ENCODE results near the gene ASXL2.
"Not testable (repeated sequence)": the region's sequence is repeated elsewhere in the genome, so short reads cannot be mapped to it uniquely, and the experiment has no call there.

Gene ASXL2

GRCh38 chr2:25878361-25879132, at the start of gene ASXL2:
Gene ASXL2 (minus strand): TSS chr2:25878487. CDS start chr2:25878222, 265 bp downstream.
- DNase-seq (ENCODE audit: low spot score) = peak; percentile 99

- no peak for DNase-seq (ENCODE audit: low spot score)
These were observed 48.9 kb upstream of the ASXL2 start for GRCh38 chr2:25926984-25927756.

- no peak for DNase-seq (ENCODE audit: low spot score)
These were observed 44.2 kb upstream of the ASXL2 start for GRCh38 chr2:25922501-25922900.

DNA sequence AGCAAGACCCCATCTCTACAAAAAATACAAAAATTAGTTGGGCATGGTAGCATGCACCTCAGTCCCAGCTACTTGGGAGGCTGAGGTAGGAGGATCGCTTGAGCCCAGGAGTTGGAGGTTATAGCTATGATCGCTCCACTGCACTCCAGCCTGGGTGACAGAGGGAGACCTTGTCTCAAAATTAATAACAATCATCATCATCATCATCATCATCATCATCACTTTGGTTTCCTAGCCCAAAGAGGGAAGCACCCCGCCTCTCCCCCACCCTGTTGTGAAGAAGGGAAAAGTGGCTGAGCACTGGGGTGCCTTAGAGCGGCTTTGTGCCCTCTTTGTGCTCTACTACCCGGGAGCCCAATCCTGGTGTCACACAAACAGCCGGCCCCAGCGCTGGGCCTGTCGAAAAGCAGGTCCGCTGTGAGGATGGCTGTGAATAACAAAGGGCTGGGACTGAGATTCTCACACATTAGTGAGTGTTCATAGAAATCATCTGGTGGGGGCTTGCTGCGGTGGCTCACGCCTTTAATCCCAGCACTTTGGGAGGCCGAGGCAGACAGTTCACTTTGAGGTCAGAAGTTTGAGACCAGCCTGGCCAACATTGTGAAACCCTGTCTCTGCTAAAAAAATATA, 42.6 kb upstream of the ASXL2 start:
- DNase-seq (ENCODE audit: low spot score) = no peak

GRCh38 chr2:25920336-25920735, 42.0 kb upstream of the ASXL2 start:
- DNase-seq (ENCODE audit: low spot score) = no peak

- no peak for DNase-seq (ENCODE audit: low spot score)
These were observed 39.5 kb upstream of the ASXL2 start for GRCh38 chr2:25917832-25918231.

GRCh38 chr2:25917411-25917810, 39.1 kb upstream of the ASXL2 start:
- not testable (repeated sequence) for DNase-seq (ENCODE audit: low spot score)

- not testable (repeated sequence) for DNase-seq (ENCODE audit: low spot score)
These were observed 37.9 kb upstream of the ASXL2 start for GRCh38 chr2:25915944-25916772.

GRCh38 chr2:25915411-25915810, 37.1 kb upstream of the ASXL2 start:
- DNase-seq (ENCODE audit: low spot score) = not testable (repeated sequence)

GRCh38 chr2:25913696-25913973, 35.3 kb upstream of the ASXL2 start:
- DNase-seq (ENCODE audit: low spot score) = not testable (repeated sequence)

DNA sequence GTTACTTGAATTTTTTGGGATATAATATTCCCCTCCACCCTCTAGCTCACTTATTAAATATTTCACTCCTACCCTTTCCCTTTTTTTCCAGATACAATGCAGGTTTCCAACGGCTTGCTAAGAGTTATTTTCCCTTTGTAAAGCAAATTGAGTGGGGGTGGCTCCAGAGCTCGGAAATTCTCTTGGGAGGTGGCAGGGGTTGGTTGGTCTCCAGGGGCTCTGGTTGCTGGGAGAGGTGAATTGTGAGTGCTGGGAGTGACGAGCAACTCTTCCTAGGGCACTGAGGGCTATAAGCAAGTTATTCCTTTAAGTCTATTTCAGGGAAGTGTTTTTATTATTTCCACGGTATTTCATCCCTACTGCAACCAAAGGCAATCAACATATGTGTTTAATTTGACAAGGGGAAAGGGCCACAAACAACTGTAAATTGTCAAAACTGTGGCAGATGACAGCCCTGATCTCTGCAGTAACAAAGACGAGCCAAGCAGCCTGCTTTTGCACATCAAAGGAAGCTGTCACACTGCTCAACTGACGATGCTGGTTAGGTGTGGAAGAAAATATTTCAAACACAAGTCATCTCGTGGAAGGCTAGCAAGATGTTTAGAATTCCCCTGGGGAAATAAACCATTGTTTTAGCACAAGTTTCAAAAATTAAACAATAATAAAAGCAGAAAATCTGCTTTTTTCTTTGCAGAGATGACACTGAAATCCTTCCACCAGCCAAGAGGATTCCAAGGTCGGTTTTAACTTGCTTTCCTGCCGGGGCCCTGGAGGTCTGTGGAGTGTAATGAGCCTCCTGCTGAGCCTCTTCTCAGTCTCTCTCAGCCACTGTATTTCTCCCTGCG, 34.8 kb upstream of the ASXL2 start:
- DNase-seq (ENCODE audit: low spot score) = peak; percentile 46

DNA sequence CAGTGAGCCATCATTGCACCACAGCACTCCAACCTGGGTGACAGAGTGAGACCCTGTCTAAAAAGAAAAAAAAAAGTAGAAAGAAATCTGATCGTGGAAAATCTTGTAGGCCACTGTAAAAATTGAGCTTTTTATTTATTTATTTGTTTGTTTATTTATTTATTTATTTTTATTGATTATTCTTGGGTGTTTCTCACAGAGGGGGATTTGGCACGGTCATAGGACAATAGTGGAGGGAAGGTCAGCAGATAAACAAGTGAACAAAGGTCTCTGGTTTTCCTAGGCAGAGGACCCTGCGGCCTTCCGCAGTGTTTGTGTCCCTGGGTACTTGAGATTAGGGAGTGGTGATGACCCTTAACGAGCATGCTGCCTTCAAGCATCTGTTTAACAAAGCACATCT, 31.3 kb upstream of the ASXL2 start:
- not testable (repeated sequence) for DNase-seq (ENCODE audit: low spot score)

- DNase-seq (ENCODE audit: low spot score) = no peak
These were observed 26.8 kb upstream of the ASXL2 start for GRCh38 chr2:25905126-25905525.

DNA sequence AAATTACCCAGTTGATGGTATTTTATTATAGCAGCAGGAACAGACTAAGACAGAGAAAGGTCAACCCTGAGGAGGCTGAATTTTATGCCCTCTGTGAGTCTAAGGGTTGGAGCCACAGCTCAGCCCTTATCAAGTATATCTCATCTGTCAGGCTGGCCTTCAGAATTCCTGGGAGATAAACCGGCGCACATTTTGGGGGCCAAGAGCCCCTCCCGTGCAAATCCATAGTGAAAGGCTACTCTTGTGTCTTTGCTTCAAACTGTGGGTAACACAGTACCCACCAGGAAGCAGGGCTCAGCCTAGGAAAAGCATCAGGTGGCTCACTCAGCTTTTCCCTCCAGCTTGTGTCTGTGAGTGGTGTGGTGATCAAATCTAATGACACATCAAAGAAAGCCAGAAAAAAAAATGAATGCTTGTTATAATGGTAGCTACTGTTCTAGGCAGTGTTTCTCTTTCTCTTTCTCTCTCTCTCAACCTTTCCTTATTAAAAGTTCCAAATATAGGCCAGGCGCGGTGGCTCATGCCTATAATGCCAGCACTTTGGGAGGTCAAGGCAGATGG, 25.0 kb upstream of the ASXL2 start:
- DNase-seq (ENCODE audit: low spot score) = peak; percentile 39

DNA sequence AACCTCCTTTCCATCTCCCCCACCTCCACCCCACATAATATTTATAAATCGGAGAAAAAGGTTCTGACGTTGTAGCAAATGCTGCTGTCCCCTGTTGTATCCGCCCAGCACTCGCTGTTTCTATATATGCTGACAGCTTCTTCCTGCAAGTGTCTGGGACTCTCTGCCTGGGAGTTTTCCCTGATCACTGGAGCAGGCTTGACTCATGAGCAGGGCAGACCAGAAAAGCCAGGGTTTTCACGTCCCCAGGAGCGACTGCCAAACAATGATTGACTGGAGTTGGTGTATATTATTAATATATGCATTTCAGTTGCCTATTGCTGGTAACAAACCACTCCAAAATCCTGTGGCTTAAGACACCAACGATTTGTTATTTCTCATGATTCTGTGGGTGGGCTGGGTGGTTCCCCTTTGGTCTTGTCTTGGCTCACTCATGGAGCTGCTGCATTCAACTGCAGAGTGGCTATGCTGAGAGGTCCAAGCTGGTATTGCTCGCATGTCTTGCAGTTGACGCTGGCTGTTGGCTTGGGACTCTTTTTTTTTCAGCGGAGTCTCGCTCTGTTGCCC, 21.2 kb upstream of the ASXL2 start:
- DNase-seq (ENCODE audit: low spot score) = no peak

DNA sequence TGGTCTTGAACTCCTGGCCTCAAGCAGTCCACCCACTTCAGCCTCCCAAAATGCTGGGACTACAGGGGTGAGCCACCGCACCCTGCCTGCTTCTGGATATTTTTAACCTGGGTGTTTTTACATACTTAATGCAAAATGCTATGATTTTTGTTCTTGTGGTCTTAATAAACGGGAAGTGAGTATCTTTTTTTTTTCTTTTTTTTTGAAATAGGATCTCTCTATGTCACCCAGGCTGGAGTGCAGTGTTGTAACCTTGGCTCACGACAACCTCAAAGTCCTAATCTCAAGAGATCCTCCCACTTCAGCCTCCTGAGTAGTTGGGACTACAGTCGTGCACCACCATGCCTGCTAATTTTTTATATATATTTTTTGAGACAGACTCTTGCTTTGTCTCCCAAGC, 19.2 kb upstream of the ASXL2 start:
- no peak for DNase-seq (ENCODE audit: low spot score)

- not testable (repeated sequence) for DNase-seq (ENCODE audit: low spot score)
These were observed 18.0 kb upstream of the ASXL2 start for GRCh38 chr2:25896308-25896707.

GRCh38 chr2:25895610-25896009, 17.3 kb upstream of the ASXL2 start:
- DNase-seq (ENCODE audit: low spot score) = no peak

DNA sequence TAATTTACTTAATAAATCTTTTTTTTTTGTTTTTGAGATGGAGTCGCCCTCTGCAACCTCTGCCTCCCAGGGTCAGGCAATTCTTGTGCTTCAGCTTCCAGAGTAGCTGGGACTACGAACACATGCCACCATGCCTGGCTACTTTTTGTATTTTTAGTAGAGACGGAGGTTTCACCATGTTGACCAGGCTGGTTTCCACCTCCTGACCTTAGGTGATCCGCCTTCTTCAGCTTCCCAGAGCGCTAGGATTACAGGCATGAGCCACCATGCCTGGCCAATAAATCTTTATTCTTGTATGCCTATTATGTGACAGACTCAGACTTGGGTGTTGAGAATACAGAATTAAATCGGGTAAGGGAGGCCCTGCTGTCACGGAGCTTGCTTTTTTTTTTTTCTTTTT, 16.7 kb upstream of the ASXL2 start:
- DNase-seq (ENCODE audit: low spot score) = no peak

DNA sequence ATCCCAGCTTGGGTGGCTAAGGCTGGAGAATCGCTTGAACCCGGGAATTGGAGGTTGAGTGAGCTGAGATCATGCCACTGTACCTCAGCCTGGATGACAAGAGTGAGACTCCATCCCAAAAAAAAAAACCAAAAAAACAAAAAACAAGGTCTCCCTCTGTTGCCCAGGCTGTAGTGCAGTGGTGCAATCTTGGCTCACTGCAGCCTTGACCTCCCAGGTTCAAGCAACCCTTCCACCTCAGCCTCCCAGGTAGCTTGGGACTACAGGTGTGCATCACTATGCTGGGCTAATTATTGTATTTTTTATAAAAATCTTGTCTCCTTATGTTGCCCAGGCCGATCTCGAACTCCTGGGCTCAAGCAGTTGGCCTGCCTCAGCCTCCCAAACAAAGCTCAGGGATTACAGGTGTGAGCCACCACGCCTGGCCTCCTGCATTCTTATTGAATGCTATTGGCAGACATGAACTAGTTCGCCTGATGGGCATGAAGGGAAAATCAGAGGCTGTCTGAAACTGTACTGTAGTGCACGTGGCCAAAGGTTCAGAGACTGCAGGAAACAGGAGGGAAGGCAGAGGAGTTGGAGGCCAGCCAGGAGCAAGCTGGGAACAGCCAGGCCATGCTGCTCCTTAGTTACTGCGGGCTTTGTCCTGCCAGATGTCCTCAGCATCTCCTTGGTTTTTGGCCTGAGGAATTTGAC, 16.0 kb upstream of the ASXL2 start:
- no peak for DNase-seq (ENCODE audit: low spot score)
